Mucosa of descending colon (tissue), 3 donors: Measurements from ENCODE around the gene SIGMAR1. TPM values are rescaled to one million over a fixed set of nuclear protein-coding genes. Genes with fewer than 3 reads are reported as not detected.

Source experiments
- ATAC-seq: fragments of 200-7000 bp; cut with Tn5 transposase; one replicate; pipeline ENCODE4 v1.9.1; 2020; ENCODE audit warnings: mild to moderate bottlenecking, moderate library complexity
- DNase-seq, 3 donors: peaks; one replicate each; pipeline ENCODE4 v3.0.0-alpha.2; 2020
- H3K36me3 ChIP-seq: fragments of 200-600 bp; one replicate; pipeline ENCODE4 v1.8.0; 2021; ENCODE audit warnings: low read depth, mild to moderate bottlenecking
- H3K4me1 ChIP-seq: fragments of 200-600 bp; one replicate; pipeline ENCODE4 v1.8.0; 2021; ENCODE audit warnings: low read depth, mild to moderate bottlenecking
- H3K4me3 ChIP-seq: fragments of 200-600 bp; one replicate; pipeline ENCODE4 v1.8.0; 2021; ENCODE audit warnings: mild to moderate bottlenecking
- H3K9me3 ChIP-seq: fragments of 200-600 bp; one replicate; pipeline ENCODE4 v1.8.0; 2021; ENCODE audit warnings: mild to moderate bottlenecking
- CTCF ChIP-seq: fragments of 200-600 bp; IDR thresholded peaks from one replicate; pipeline ENCODE4 v1.8.0; 2022; ENCODE audit warnings: antibody characterized with exemption, mild to moderate bottlenecking
- intact Hi-C, 2 donors: fragments of 100-400 bp; cut with DNase I in 1 of 2; cut with micrococcal nuclease in 1 of 2; formaldehyde crosslinking; loops; one replicate each; pipeline versions ENCODE4 v1.11.0 to v1.11.1; 2022; cut with DNase I, micrococcal nuclease
- total RNA-seq, 3 donors: library from RNA; stranded (reverse); fragmentation: NEBNext Ultra II Directional in 2 of 3; extraction: Animal tissue kit (Norgen Biotek cat#: 25700) in 2 of 3; gene quantifications; one replicate each; pipeline versions ENCODE4 v1.2.1 to v1.2.4, GENCODE V29; 2021 to 2023
- donor health status: DM: no; HTN: no; CAD: no; lungs with moderate emphysema.
- donor health status: DM: no; HTN: no; CAD: no.
- donor health status: DM: no; HTN: yes; CAD: no.

Gene SIGMAR1
- total RNA-seq, 3 donors from 2014 or later, result 48.1 to 59.8 (median 49.6) TPM

GRCh38 chr9:34684145-34684544, 46.6 kb upstream of the SIGMAR1 start:
- TF ChIP-seq CTCF, result no peak
- intact Hi-C loops, result no loop called here
- no peak overlapping the region for H3K4me3 ChIP-seq

GRCh38 chr9:34675869-34676268, 38.3 kb upstream of the SIGMAR1 start:
- no peak for ATAC-seq
- Histone ChIP-seq H3K9me3 (no peaks in the 10 kb centered on the region), H3K36me3 (no peaks in the 10 kb centered on the region), H3K4me1 (no peaks in the 10 kb centered on the region), H3K4me3 (no peak overlapping the region)
- intact Hi-C loops, result no loop called here
- DNase-seq, result no peak
- TF ChIP-seq CTCF, result no peak

More at GRCh38 chr9:34684145-34684544, 46.6 kb upstream of the SIGMAR1 start:
- H3K4me1 ChIP-seq, result no peaks in the 10 kb centered on the region
- DNase-seq (no peak), ATAC-seq (no peak)
- H3K9me3 ChIP-seq, result no peaks in the 10 kb centered on the region
- no peaks in the 10 kb centered on the region for H3K36me3 ChIP-seq

- no peaks in the 10 kb centered on the region for H3K4me1 ChIP-seq
- peak; percentile 34 for TF ChIP-seq CTCF
- no peaks in the 10 kb centered on the region for H3K9me3 ChIP-seq
- H3K4me3 ChIP-seq, result no peak overlapping the region
- DNase-seq (peak; percentile 69 to 88 (median 82)), ATAC-seq (peak; percentile 93)
- no peaks in the 10 kb centered on the region for H3K36me3 ChIP-seq
- intact Hi-C loops, result no loop called here
Observed at GRCh38 chr9:34675048-34675714, 37.6 kb upstream of the SIGMAR1 start.

- no peaks in the 10 kb centered on the region for H3K4me1 ChIP-seq
- H3K36me3 ChIP-seq, result no peaks in the 10 kb centered on the region
- H3K4me3 ChIP-seq, result no peak overlapping the region
- TF ChIP-seq CTCF, result no peak
- no peaks in the 10 kb centered on the region for H3K9me3 ChIP-seq
- ATAC-seq (peak; percentile 51), DNase-seq (no peak)
- intact Hi-C loops, result no loop called here
Observed at GRCh38 chr9:34674440-34674839, 36.9 kb upstream of the SIGMAR1 start.

- Histone ChIP-seq H3K4me1 (no peaks in the 10 kb centered on the region), H3K9me3 (no peaks in the 10 kb centered on the region), H3K4me3 (no peak overlapping the region), H3K36me3 (no peaks in the 10 kb centered on the region)
- intact Hi-C loops, result no loop called here
- ATAC-seq (no peak), DNase-seq (no peak)
- no peak for TF ChIP-seq CTCF
Observed at GRCh38 chr9:34671307-34671706, 33.7 kb upstream of the SIGMAR1 start.
